GM23338 (cell line): ENCODE results near the gene SCNN1G.

Experiments used
- CREB1 ChIP-seq: fragments of 250-450 bp; sonication (Bioruptor Pico); IDR thresholded peaks from 2 replicates; pipeline ENCODE4 v1.5.0; 2020; ENCODE audit warnings: low read depth, mild to moderate bottlenecking, moderate library complexity
- CTCF ChIP-seq, 2 experiments: fragments of 200-600 bp in 1 of 2; sonication (generic) in 1 of 2; conservative IDR thresholded peaks; 2 replicates each; pipeline versions ENCODE4 v1.5.1 to v1.6.1; 2016 to 2017; ENCODE audit warnings: antibody characterized with exemption in 2 of 2, low read depth in 2 of 2, mild to moderate bottlenecking in 2 of 2, moderate library complexity in 1 of 2
- ETS1 ChIP-seq: IDR thresholded peaks from 2 replicates; pipeline ENCODE4 v1.6.1; 2016; ENCODE audit warnings: antibody characterized with exemption
- EZH2 ChIP-seq: fragments of 200-600 bp; sonication (generic); IDR thresholded peaks from one replicate; pipeline ENCODE4 v1.8.0; 2017; ENCODE audit warnings: antibody characterized with exemption, mild to moderate bottlenecking, low read depth; ENCODE audit not compliant: unreplicated experiment
- EZH2phosphoT487 ChIP-seq: fragments of 200-600 bp; sonication (generic); IDR thresholded peaks from one replicate; pipeline ENCODE4 v1.8.1; 2018; ENCODE audit warnings: antibody characterized with exemption; ENCODE audit not compliant: unreplicated experiment
- JUNB ChIP-seq: IDR thresholded peaks from one replicate; pipeline ENCODE4 v1.6.1; 2016; ENCODE audit warnings: antibody characterized with exemption; ENCODE audit not compliant: unreplicated experiment
- NANOG ChIP-seq: IDR thresholded peaks from 2 replicates; pipeline ENCODE4 v1.6.1; 2016; ENCODE audit warnings: antibody characterized with exemption, borderline replicate concordance
- POLR2AphosphoS5 ChIP-seq: IDR thresholded peaks from 2 replicates; pipeline ENCODE4 v1.6.1; 2016; ENCODE audit warnings: antibody characterized with exemption, low read depth
- REST ChIP-seq: IDR thresholded peaks from one replicate; pipeline ENCODE4 v1.6.1; 2018; ENCODE audit warnings: antibody characterized with exemption; ENCODE audit not compliant: unreplicated experiment
- ZNF462 ChIP-seq: fragments of 250-450 bp; sonication (Bioruptor Pico); IDR thresholded peaks from 2 replicates; pipeline ENCODE4 v1.5.0; 2020; ENCODE audit warnings: mild to moderate bottlenecking, moderate library complexity

GRCh38 chr16:23216658-23217246 lies 34.2 kb downstream of the SCNN1G start:
- TF ChIP-seq CTCF (conservative IDR thresholded peaks at IDR 0.05; ENCODE audit: low read depth in 2 of 2): no peak
- TF ChIP-seq EZH2phosphoT487: no peak
- TF ChIP-seq JUNB: no peak
- no peak for TF ChIP-seq POLR2AphosphoS5
- no peak for TF ChIP-seq EZH2
- no peak for TF ChIP-seq REST
- TF ChIP-seq CREB1: no peak
- TF ChIP-seq NANOG: no peak
- TF ChIP-seq ZNF462 (CRISPR knock-in tag): no peak
- TF ChIP-seq ETS1: no peak
